Stimulated activated CD4-positive, alpha-beta T cell treated with anti-CD3 and anti-CD28 coated beads, Interleukin-12 subunit alpha, Interleukin-12 subunit beta, amount 100 ng/mL, for 4 hours (primary cell): ENCODE data around the gene PPP1R37.
A peak's percentile ranks its signal among the peaks of the same experiment; 100 is the strongest.
"Not testable (repeated sequence)": the region's sequence is repeated elsewhere in the genome, so short reads cannot be mapped to it uniquely, and the experiment has no call there.

Experiments
- DNase-seq: peaks from one replicate; pipeline ENCODE4 v3.0.0-alpha.2; 2020

PPP1R37 gene

DNA sequence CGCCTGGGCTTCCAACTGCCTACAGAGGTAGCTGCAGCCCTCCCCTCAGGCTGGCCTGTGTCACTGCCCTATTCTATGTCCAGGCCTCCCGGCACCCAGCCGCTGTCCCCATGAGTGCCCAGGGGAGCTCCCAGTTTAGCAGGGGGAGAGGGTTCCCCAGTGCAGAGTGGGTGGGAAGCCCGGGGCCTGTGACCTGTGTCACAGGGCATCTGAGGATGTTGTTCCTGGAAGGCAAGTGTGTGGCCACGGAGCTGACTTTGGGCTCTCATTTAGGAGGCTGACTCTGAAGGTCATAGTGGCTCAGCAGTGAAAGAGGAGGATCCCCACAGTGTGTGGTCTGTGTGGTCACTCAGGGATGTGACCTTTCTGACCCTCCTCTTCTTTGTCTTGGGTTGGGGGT is 25.1 kb downstream of the PPP1R37 start:
- DNase-seq, result no peak

DNA sequence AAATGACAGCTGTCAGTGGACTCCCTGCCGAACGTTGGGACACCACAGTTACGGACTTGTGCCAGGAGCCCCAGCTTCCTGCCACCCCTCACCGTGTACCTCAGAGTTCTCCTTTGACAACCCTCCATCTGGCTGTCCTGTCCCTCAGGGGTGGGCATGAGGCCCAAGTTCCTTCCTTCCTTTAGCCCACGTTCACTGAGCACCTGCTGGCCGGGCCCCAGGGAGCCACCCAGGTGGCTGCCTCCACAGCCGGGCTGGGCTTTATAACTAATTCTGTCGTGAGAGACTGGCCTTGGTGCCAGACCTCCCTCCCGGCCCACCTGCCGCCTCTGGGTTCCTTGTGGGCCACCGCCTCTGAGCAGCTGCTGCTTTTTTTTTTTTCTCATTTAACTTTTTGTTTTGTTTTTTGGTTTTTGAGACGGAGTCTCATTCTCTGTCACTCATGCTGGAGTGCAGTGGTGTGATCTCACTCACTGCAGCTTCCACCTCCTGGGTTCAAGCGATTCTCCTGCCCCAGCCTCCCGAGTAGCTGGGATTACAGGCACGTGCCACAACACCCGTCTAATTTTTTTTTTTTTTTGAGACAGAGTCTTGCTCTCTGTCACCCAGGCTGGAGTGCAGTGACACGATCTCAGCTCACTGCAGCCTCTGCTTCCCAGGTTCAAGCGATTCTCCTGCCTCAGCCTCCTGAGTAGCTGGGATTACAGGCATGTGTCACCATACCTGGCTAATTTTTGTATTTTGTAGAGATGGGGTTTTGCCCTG is 25.8 kb downstream of the PPP1R37 start:
- not testable (repeated sequence) for DNase-seq

DNA sequence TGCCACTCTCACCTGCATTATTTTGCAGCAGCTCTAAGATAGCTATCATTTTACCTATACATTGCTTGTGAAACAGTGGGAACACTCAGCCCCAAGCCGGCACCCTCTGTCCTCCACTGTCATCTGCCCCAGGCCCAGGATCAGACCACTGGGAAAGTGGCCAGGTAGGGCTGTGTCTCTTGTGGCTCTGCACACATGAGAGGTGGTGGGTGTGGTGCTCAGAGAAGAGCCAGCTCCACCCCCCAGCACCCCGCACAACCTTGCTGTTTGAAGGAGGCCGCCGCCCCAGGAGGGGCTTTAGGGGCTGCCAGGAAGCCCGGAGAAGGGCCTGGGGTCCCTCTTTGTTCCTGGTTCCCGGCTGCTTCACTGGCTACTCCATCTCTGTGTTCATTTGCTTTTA is 26.6 kb downstream of the PPP1R37 start:
- DNase-seq, result no peak

DNA sequence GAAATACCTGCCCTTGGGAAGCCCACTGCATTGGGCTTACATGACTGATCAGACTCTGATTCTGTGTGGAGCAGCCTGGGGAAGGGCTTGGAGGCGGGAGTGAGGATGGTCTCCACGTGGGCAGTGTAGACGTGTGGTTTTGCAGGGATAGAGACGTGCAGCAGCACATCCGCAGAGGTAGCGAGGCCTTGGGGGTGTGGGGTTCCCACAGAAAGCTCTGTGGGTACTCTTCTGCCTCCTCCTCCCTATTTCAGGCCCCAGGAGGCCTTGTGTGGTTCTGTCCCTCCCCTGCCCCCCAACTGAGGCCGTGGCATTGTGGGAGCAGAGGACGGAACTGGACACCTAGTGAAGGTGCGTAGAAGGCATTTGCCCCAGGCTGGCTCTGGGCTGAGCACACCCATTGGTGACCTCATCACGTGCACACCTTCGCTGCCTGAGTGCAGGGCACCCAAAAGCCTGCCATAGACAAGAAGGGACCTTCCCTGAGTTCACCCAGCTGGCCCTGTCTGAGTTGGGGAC is 28.9 kb downstream of the PPP1R37 start:
- DNase-seq, result no peak

DNA sequence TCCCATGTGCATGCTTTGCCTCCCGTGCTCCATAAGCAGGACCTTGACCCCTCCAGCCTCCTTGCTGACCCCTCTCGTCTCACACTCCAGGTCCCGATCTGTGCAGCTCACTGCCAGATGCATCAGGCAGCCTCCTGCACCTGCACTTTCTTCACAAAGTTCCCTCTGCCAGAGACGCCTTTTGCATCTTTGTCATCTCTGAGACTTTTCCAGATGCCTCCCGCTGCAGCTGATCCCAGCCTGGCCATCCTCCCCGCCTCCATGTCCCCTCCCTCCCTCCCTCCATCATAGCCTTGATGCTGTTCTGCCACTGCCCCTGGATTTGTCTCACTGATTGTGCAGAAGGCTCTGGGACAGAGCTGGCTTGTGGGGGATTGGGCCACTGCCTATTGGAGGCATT is 29.9 kb downstream of the PPP1R37 start:
- DNase-seq, result no peak

DNA sequence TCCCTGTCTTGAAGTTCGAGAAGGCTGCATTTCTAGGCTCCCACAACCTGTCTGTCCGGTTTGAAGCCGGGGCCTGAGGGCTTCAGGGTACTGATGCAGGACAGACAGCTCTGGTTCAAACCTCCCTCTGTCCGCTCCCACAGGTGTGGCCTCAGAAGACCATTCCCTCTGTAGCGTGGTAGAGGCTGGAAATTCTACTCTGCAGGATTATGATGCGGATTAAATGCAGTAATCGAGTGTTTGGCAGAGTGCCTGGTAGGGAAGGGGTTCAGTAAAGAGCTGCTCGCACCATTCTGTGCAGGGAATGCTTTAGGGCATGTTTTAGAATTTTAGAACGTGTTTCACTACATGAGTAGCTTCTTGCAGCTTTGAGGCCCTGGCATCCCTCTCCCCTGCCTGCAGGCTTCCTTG is 30.5 kb downstream of the PPP1R37 start:
- DNase-seq, result no peak

DNA sequence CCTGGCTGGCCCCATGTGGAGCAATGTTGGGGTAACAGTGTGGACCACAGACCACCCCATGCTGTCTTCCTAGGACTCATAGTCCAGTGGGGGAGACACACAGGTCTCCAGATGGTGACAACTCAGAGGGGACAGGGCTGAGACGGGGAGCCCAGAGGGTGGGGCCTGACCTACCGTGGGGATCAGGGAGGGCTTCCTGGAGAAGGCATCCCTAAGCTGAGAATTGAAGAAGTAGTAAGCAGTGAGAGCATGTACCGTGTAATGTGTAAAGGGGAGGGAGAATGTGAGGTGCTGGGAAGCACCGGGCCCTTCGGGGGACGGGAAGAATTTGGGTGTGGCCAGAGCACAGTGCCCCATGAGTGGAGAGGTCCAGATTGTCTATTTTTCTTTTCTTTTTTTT is 31.0 kb downstream of the PPP1R37 start:
- no peak for DNase-seq

DNA sequence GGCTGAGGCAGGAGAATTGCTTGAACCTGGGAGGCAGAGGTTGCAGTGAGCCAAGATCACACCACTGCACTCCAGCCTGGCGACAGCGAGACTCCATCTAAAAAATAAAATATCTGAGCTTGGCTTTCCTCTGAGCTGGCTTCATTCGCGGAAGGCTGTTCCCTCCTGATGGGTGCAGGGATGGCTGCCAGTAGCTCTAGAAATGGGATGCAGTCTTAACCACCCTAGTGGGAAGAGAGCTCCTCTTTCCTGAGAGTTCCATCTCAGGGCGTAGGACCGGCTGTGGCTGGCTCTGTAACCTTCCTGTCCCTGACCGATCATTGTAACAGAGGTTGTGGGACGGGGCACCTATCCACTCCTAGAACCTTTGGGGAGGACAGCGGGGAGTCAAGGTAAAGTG is 32.4 kb downstream of the PPP1R37 start:
- DNase-seq, result no peak

DNA sequence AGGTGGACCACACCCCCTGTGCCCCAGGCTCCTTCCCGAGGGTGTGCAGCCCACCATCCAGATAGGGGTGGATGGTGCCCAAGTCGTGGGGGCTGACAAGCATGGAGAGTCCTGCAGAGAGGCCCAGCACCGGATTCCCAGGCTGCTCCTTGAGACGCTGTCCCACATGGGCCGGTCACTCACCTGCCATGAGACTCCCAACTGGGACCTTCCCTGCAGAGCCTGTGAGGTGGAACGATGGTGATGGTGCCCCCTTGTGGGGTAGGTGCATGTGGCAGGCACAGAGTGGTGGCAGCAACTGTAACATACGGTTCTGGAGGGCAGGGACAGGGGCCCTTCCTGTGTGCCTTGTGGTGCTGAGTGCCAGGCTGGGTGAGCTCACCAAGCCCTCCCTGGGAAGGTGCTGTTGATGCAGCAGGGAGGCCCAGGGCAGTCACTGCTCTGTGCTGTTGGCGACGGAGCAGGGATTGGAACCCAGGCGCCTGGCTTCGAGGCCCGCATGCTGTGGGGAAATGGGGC is 33.1 kb downstream of the PPP1R37 start:
- DNase-seq, result peak; percentile 66

DNA sequence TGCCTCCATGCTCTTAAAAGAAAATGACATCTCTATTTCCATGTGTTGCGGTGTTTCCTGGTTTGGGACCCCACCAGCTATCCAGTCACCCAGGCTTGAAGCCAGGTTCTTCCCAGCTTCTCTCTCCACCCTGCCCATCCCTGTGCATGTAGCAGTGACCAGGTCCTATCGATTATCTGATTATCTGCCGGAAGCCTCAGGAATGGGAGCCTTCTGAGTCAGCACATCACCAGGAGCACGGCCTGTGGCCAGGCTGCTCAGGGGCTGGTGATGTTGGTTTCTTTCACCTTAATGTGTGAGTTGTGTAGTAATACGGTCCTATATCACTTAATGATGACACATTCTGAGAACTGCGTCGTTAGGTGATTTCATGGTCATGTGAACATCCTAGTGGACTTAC is 33.7 kb downstream of the PPP1R37 start:
- DNase-seq, result no peak

DNA sequence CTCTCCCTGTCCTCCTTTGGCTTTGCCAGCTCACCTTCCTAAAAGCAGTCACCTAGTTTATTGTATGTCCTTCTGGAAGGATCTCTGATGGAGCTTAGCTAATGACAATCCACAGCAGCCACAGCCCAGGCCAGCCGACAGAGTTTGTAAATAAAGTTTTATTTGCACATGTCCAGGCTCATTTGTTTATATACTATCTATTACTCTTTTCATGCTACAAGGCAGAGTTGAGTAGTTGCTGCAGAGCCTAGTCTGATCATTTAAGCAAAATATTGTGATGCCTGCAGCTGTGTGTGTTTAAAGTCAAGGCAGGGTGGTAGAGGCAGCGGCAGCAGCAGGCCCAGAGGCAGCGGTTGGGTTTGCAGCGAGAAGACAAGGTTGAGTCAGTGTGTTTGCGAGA is 35.2 kb downstream of the PPP1R37 start:
- no peak for DNase-seq

DNA sequence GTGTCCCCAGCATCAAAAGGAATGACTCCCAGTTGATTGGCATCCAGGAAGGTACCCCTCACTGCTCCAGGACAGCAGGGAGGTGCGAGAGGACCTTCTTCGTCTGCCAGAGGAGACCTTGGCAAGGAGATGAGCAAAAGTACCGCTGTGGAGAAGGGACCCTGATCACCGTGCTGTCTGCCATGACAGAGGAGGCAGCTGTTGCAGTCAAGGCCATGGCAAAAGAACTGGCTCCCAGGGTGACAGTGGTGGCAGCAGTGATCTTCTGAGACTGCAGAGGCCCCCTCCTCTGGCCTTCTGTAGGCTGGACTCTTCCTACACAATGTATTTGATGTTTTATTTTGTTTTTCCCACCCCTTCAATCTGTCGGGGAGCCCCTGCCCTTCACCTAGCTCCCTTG is 35.8 kb downstream of the PPP1R37 start:
- DNase-seq, result no peak

DNA sequence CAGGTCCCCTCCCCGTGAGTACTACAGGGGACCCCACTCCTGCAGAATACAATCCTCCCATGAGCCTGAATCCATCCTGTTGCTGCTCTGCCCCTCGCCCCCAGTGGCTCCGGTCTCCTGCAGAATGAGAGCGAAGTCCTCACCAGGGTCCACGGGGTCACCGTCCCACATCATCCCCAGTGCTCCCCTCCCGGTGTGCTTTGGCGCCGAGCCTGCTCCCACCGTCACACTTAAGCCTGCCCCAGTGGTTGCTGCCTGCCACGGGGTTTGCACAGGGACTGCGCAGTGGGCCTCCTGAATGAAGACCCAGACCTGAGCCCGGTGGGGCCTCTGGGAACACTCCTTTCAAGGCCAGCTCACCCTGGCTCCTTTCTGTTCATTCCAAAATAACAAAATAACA is 37.3 kb downstream of the PPP1R37 start:
- DNase-seq, result no peak

DNA sequence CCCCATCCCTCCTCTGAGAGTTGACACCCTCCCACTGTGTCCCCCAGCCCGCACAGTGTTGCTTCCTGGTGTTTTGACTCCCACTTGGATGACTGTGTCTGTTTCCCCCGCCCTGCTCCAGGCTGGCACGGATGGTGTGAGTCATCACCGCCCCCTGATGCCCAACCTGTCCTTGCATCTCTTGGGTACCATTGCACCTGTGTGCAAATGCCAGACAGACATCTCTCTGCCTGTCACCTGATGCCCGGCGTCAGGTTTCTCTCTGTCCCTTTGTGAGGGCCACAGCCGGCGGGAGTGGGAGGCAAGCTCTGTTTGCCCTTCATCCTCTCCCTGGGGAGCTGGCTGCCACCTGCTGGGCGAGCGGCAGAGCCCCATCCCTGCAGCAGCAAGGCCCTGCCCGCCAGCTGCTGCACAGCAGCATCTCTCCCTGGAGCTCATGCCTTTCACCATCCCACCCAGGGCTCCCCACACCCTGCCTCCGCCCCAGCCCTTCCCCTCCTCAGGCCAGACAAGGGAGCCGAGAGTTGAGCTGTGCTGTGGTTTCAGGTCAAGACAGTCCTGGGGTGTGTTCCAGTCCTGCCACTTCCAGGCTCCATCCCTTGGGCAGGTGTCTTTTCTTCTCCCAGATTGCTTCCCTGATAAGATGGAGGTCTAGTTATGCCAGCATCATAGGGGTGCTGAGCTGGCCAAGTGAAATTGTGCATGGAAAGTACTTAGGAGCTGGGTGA is 38.1 kb downstream of the PPP1R37 start:
- DNase-seq, result no peak

DNA sequence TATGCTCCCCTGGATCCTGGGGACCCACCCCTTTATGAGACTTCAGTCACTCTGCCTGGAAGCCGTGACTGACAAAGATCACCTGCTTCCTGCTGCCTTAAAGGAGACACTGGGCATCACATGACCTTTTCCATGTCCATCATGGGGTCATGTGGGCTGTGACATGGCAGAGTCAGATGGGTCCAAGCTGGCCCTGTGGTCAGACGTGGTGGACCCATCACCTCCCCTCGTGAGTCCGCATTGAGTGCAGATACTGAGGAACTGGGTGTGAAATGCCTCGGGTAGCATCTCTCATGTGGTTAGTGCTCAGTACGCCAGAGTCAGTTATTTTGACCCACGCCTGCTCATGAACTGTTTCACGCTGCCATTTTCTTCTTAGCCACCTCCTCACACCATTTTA is 40.7 kb downstream of the PPP1R37 start:
- no peak for DNase-seq

DNA sequence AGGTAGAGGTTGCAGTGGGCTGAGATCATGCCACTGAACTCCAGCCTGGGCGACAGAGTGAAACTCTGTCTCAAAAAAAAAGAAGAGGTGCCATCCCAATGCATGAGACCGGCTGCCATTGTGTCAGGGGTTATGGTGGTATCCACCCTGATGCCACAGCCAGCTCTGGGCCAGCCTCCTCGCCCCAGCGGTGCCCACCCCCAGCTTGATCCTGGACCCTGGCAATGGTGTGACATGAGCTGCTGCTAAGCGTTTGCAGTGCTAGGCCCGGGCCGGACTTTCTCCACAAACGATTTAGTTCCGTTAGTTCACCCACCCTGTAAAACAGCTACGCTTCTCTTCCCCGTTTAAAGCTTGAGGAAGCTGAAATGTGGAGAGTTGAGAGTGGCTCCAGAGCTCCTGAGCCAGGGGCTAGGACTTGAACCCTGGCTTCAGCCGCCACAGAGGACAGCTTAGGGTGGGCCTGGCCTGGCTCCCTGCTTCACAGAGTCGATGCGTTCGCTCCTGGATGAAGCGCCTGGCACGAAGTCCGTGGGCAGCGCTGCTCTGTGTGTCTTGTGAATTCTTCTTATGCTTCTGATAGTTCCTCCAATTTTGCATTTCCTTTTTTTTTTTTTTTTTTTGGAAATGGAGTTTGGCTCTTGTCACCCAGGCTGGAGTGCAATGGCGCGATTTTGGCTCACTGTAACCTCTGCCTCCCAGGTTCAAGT is 42.4 kb downstream of the PPP1R37 start:
- DNase-seq, result no peak

DNA sequence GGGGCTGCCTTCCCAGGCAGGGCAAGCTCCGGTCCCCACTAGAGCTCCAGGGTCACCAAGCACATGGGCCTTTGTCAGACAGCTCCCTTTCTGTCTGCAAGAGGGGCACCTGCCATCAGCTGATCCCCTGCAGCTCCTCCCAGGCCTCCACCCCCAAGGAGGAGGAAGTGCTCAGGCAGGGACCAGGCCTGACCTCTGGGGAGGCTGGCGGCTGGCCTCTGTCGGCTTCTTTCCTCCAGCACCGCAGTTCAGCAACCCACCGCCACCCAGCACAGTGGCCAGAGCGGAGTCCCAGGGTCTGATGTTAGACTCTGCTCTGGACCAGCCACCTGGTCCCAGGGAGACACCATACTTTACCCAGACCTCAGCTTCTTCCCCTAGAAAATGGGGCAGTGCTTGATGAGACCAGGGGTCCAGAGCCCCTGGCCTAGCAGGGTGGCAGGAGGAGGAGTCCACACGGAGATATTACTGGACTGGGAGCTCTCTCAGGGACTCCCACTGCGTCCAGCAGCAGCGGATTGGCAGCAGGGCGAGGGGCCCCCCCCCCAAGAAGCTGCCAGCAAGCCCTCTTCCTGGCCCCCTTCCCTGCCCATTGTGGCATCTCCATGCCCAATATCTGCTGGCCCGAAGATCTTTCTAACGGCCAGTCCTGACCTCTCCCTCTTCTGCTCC is 43.7 kb downstream of the PPP1R37 start:
- DNase-seq, result no peak

DNA sequence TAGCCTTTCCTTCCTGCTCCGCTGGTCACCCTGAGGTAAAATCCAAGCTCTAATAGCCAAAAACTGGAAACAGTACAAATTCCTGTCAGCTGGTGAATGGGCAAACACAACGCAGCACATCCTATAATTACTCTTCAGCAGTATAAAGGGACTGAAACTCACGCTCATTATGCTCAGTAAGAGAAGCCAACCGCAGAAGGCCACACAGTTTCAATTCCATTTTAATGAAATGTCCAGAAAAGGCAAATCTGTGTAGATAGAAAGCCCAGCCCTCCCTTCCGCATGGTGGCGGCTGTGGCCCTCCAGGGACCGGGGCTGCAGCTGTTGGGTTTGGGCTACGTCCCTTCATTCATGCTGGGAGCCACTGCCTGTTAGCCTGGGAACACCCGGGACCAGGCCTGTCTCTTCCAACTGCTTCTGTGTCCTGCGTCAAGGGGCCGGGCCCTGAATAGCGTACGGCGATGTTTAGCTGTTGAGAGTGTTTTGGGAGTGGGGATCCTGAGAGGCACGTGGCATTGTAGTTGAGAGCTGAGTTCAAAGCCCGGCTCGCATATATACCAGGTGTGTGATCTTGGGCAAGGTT is 44.3 kb downstream of the PPP1R37 start:
- no peak for DNase-seq

DNA sequence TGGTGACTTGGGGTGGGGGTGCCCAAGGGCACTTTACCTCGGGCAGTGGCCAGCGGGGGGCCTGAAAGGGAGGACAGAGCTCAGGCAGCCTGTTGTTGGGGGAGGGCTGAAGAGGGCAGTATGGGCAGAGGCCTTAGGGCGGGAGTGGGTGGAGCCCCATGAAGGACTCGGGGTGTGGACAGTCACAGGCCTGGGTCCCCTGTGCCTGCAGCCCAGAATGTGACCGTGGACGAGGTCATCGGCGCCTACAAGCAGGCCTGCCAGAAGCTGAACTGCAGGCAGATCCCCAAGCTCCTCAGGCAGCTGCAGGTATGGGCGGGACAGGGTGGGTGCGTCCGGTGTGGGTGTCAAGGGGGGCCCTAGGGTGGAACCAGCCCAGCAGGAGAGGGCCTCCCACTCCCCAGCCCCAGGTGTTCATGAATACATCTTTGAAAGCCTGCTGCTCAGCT is 45.3 kb downstream of the PPP1R37 start:
- DNase-seq, result no peak

DNA sequence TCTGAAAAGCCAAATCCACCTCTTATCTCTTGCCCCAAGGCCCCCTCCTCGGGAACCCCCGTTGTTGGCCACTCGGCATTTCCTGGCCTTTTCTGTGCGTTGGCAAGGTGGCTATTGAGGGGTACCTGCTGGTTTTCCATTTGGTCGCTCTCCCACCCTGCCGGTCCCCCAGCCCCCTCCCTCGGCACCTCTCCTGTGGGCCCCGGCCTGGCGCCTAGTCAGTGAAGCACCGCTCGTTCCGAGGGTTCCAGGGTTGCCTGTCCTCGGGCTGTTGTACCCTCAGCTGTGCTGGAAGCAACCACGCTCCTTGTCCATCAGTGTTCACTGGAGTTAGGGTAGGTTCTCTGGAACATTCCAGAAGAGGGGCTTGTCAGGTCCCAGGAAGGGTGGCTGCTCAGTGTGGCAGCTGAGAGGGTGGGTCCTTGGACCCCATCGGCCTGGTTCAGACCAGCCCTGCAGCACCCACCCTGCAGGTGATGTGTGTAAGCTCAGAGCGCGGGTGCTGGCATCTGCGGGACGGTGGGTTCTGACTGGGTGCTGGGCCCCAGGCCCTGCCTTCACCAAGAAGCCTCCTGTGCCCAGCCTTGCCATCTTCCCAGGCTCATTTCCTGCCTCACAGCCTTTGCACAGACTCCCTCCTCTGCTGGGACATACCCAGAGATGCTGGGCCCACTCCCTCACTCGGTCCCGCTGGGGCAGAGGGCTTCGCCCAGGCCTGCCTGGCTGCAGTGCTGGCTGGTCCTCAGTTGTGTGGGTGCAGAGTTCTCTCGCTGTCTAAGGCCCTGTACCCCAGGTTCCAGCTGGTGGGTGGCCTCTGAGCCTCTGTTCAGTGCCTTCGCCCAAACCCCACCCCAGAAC is 46.5 kb downstream of the PPP1R37 start:
- DNase-seq, result no peak

DNA sequence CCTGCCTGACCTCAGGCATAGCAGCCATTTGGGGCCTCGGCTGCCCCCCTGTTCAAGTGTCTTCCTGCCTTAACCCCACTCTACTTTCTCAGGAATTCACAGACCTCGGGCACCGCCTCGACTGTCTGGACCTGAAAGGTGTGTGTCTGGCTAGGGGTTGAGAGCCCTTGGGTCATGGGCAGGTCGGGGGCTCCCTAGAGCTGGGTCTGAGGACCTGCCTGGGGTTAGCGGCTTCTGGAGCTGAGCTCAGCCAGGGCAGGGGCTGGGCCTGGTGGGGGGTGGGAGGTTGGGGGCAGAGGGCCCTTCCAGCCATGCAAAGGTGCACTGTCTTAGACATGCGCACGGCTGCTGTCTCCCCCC is 47.1 kb downstream of the PPP1R37 start:
- no peak for DNase-seq

DNA sequence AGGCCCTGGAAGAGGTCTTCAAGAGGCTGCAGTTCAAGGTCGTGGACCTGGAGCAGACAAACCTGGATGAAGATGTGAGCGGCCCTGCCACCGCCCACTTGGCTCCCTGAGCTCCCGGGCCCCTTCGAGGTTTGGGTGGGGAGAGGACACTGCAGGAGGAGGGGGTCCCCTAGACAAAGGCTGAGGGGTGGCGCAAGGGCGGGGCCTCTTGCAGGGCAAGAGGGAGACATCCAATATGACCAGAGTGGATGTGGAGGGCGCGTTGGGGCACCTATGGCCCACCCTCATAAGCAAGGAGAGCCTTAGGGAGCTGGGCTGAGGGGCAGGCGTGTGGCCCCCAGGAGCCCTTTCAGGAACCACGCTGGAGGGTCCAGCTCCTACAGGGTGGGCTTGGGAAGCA is 47.6 kb downstream of the PPP1R37 start:
- DNase-seq, result no peak
